HG03066 (cell line): ENCODE measurements around the gene HAO1.
A peak's percentile ranks its signal among the peaks of the same experiment; 100 is the strongest.
"Not testable (repeated sequence)": the region's sequence is repeated elsewhere in the genome, so short reads cannot be mapped to it uniquely, and the experiment has no call there.

Source experiments
- ATAC-seq: cut with Tn5 transposase; IDR thresholded peaks from one replicate; pipeline ENCODE4 v1.9.1; 2021; ENCODE audit warnings: low read depth; ENCODE audit not compliant: unreplicated experiment

The HAO1 gene

DNA sequence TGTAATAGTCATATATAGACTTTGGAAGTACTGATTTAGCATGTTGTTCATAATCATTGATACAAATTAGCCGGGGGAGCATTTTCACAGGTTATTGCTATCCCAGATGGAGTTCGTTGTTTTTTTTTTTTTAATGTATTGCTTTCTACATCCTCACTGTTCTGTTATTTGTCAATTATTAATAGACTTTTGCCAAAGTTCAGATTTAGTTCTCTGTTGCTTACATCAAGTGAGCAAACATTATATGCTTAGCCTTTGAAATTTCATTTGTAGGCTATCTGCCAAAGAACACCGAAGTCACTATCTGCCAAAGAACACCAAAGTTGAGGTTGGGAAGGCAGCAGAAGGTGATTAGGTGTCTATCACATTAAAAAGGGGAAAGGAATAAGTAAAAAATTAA lies at the start of gene HAO1:
TSS of gene HAO1 (minus strand) at position 118 of the 400 bp plus-strand sequence. CDS start at position 82, 36 bp downstream.
- ATAC-seq = no peak

DNA sequence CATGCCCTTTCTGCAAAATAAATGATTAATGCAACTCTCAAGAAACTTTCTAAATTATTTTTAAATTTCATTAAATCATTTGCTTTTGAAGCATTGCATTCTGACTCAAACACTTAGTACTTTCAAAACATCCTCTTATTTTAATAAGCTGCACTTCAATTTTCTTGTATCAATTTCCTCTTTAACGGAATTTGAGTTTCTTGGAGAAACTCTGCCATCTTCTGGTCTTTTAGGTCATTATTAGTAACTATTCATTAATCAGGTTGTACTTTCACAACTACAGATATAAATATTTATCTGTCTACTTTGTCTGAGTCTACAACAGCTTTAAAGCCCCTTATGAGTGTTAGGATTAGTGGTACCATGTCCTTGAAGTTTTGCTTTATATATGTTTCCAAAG lies 49.1 kb upstream of the HAO1 start:
- no peak for ATAC-seq

DNA sequence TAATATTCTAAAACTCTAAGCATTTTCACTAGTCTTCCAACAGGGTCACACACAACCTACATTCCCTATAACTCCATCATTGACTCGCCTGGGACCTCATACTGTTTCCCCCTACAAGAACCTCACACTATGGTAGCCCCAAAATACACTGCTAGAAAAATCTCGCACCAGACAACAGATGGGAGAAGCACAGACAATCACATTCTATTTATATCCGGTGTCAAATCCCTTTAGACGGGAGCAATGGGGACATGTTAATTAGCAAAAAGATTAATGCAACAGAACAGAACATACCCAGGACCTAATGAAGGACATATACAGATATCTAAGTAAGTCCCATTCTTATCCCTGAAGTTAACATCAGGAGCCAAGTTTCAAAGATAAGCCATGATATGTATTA lies 45.7 kb upstream of the HAO1 start:
- ATAC-seq = no peak

DNA sequence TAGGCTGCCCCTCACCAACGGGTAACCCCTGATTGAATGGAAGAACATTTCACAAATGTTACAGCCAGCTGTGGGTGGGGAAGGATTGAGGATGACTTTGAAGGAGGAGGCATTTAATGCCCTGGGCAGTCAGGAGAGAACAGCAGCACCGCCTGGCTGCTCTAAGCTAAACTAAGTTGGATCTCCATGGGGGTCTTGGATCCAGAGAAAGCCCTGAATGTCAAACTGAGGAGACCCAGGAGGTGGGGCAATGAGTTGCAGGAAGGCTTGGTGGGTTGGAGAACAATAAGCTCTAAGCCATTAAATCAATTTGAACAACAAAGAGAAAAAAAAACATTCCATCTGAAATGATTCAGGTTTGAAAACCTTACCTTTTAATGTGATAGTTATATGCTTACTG lies 43.9 kb upstream of the HAO1 start:
- no peak for ATAC-seq

DNA sequence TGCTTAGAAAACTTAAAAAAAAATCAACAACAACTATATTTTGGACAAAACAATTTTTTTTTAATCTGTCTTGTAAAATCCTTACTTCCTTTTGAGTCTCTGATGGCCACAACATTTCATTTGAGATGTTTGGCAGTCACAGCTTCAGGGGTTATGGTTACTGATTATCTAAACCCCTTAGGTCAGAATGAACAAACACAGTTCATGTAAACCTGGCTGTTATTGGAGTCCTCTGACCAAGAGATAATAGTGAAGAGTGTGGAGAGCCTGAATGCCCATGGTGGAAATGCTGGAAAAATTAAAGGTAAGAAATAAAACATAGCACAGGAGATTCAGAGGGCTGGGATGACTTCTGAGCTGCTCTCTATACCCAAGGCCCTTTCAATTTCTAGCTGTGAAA lies 41.1 kb upstream of the HAO1 start:
- no peak for ATAC-seq

DNA sequence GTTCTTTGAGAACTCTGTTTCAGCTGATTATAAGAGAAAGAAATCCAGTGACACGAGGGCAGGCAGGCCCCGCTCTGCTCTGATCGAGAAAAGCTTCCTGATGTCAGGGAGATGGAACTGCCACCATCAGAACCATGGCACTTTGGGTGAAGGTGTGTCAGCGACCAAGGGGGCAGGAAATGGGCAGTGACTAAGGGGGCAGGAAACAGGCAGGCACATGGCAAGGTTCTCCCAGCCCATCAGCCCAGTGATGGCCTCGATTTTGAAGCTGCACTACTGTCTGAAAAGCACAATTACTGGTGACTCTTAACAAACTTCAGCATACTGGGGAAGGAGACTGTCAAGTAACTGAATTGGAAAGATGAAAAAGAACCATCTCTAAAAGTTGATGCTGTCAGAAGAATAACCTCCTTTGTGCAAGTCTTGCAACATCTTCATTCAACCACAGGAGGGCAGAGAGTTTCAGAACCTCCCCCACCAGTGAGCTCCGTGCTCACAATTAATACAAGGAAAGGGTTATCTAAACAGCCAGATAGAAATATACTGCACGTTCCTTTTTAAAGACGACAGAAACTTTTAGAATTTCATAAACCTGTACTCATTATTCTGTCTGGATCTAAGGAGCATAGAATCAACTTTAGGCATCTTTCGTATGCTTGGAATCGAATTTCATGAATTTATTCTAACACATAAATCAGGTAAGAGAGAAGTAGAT lies 40.2 kb upstream of the HAO1 start:
- no peak for ATAC-seq

DNA sequence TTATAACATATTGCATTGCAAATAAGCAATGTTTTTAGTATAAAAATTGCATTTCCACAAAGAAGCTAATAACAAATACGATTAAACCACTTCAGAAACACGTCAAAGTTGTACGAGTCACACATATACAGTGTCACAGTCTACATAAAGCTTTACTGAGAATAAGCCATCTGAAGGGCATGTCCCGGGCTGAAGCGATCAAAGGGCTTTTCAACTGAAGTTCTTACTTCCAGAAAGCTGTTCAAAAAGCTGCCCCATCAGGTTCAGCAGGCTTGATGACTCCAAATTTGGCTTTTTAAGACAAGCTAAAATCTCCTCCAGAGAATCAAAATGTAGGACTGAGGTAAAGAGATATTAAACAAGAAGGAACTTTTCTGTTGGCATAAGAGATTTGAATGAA lies 37.5 kb upstream of the HAO1 start:
- no peak for ATAC-seq

DNA sequence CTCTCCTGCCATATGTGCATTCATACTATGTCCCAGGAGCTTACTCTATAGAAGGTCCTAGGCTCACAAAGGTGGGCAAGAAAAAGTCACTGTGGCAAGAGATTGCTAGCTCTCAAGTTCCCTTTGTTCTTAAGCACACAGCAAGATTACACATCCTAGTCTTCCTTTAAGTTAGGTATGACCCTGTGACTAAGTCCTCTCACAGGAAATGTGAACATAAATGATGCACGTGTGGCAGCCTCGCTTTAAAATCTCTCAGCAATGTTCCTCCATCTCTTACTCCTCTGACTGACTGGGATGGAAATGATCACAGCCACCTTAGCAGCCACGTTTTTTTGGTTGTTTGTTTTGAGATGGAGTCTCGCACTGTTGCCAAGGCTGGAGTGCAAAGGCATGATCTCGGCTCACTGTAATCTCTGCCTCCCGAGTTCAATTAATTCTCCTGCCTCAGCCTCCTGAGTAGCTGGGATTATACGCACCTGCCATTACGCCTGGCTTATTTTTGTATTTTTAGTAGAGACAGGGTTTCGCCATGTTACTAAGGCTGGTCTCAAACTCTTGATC lies 35.7 kb upstream of the HAO1 start:
- ATAC-seq = no peak

DNA sequence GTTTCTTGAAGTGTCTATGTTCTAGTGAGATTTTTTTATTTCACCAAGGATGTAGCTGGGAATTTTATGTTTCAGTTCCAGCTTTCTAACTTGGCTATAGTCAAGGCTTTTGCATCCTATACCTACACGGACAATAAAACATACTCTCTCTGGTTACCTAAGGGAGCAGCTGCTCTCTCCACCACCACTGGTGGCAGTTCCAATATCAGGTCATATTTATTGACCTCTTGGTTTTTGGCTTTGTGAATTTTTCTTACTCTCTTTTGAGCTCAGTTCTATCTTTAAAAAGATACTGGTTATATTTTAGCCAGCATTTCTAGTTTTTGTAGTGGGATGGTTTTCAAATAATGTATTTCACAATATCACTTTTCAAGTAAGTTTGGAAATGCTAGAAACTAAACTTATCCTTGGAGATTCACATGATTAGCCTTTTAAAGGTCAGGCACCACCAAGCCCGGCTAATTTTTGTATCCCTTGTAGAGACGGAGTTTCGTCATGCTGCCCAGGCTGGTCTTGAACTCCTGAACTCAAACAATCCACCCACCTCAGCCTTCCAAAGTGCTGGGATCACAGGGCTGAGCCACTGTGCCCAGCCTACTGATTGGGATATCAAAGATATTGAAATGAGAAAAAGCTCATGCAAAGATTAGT lies 34.7 kb upstream of the HAO1 start:
- ATAC-seq = no peak

DNA sequence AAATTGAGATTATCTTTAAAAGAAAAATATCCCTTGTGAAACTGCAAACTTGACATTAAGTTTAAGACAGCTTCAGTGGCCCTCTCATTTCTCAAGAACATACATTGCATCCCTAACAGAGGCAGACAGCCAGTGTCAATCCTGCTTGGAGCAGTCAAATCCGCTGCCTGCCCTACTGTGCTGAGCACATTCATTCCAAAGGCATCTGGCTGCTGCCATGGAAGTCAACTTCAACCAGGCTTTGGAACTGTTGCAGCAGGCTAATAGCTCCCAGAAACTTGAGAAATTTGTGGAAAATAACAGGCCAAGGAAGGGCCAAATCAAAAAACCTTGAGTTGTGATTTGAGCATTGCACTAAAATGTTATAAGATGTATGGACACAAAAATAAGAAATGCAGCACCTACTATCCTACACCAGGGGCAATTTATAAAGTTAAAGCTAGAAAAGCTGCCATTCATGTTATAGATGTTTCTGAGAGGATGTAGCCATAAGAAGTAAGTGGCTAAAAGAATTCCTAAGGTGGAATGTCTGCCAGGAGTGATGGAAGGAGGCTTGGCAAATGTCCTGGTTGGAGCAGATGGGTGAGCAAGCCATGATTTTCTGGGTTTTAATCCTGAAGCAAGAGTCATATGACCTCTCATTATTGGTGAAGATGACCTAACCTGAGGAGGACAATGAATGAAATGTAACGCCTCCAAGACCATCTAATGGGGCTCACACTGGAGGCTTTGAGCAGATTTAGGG lies 31.4 kb upstream of the HAO1 start:
- ATAC-seq = no peak

DNA sequence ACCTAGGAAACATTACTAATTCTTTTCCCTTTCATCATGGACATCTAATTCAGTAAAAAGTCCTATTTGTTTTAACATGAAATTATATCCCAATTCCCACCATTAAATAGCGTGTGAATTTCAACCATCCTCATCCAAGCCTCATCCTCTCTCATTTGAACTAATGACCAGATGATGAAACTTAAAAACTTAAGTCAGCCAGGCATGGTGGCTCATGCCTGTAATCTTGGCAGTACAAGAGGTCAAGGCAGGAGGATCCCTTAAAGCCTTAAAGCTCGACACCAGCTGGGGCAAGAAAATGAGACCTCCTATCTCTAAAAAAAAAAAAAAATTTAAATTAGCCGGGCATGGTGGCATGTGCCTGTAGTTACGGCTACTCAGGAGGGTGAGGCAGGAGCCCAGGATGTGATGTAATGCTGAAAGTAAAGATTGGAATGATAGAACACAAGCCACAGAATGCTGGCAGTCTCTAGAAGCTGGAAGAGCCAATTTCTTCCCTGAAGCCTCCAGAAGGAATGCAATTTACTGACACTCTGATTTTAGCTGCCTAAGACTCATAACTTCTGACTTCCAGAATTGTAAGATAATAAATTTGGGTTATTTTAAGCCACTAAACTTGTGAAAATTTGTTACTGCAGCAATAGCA lies 27.1 kb upstream of the HAO1 start:
- no peak for ATAC-seq

DNA sequence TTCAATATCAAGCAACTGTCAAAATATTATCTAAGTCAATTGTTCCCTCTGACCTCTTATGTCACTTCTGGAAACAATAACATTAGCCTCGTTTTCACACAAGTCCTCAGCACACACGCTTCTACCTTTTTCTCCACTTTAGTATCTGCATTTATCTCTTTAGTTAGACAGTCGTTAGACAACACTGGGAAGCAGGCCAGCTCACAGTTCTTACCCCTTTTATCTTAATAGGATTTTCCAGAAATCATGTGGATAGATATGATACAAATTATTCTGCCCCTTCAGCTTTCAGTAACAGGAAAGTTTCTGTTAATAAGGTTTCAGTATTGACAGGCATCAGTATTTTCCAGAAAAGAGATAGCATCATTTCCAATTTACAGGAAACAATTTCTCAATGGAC lies 25.9 kb upstream of the HAO1 start:
- ATAC-seq = no peak

DNA sequence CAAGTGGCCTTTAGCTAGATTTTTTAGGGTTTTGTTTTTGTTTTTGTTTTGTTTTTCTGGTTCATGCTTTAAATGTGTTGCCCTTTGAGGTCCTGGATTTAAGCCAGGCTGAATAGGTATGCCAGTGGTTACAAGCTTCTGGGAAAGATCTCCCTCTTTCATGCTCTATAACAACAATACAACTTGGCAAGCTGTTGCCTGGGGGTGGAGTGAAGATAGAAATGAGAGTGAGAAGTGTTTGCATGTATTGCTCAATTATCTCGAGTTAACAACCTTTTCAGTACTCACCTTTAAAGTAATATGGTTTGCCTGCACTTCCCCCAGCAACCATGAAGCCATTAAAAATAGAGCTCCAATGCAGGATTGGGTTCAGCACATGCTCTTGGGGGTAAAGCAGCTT lies 19.2 kb upstream of the HAO1 start:
- ATAC-seq = no peak

DNA sequence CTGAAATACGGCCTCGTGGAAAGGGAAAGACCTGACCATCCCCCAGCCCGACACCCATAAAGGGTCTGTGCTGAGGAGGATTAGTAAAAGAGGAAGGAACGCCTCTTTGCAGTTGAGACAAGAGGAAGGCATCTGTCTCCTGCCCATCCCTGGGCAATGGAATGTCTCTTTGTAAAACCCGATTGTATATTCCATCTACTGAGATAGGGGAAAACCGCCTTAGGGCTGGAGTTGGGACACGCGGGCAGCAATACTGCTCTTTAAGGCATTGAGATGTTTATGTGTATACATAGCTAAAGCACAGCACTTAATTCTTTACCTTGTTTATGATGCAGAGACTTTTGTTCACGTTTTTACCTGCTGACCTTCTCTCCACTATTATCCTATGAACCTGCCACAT lies 16.3 kb upstream of the HAO1 start:
- ATAC-seq = not testable (repeated sequence)

DNA sequence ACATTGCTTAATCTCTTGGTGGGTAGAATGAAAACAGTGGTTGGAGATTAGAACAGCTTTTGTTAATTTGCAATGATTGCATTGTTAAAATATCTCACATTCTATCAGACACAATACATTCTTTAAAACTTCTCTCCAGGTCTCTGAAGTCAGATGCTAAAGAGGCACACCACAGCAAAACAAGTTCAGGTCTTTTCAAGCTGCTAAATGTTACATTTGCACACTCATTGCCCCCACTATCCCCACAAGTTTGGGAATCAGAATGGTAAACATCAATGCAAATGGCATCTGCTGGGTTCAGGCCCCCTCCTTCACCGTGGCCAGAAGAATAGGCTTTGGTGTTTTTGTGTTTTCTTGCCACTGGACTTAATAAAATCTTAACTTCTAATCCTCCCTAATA lies 10.1 kb upstream of the HAO1 start:
- no peak for ATAC-seq

DNA sequence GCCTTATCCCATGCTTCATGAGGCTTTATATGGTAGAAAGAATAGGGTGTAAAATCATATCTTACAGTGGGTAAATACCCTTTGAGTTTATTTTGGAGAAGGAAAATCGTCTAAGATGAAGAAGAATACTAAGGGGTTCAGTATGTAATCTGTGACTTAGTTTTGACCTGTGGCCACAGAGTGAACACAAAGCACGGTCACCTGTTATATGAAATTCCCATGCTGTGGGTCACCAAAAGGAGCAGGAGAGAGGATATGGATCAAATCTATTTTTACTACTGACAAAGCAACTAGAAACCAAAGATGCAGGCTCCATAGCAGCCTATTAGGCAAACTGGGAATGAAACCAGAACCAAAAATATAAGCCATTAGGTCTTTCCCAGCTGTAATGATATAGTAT lies 3.6 kb upstream of the HAO1 start:
- no peak for ATAC-seq

DNA sequence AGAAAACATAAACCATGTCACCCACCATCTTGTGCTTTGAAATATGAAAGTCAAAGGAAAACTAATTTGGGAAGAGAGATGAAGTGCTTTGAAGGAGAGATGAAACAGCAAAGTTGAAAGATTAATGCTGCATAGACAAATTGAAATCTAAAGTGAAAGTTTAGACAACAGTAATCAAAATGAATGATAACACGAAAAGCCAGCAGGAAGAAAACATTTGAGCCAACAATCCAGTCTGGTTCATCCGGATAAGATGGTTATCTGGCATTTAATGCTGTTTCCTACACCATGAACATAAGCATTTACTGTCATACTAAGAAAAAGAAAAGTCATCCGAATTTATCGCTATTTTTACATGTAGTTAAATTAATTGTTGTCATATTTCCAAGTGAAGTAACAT lies 595 bp downstream of the HAO1 start:
- no peak for ATAC-seq

DNA sequence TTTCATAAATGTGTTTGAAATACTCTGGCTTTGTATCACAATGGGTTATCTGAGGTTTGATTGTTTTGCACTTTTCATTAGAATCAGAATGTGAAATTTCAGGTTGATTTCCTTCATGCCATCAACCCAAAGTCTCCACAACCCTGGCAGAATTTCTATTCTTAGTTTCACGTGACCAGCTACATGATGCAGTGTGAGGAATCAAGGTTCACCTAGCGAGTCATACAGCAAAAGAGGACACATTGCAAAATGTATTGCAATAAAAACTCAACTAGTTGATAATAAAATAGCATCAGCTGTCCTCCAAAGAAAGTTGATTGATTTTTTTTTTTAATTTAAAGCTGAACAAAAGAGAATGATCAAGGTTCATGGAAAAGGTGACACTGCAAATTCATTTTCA lies 2.2 kb downstream of the HAO1 start:
- no peak for ATAC-seq

DNA sequence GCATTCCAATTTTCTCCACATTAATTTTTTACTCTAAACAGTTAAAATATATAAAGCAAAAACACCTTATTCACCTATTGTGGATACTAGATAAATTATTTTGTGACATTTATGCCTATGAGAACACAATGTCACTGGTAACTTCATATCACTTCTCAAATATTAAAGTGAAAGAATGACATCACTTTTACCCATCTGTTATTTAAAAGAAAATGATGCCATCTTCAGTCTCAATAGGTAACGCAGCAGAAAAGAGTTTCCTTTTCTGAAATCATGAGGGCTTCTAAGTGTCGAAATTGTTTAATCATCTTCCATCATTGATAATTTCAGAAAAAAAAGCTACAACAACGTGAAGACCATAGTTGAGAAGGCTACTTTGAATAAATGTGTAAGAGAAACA lies 2.9 kb downstream of the HAO1 start:
- no peak for ATAC-seq

DNA sequence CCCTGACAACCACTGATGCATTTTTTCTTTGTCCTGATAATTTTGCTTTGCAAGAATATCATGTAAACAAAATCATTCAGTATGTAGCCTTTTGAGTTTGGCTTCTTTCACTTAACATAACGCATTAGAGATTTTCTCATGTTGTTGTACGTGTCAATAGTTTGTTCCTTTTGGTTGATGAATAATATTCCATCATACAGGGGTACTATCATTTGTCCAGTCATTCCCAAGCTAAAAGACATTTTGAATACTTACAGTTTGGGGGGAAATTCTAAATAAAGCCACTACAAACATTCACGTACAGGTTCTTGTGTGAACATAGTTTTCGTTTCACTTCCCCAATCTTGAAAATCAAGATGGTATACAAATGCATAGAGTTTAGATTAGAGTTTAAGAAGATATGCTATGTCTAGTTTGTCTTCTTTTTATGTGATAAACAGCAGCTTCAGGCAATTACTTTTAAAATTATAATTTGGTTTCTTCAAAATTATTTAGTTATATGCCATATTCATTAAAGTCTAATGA lies 5.2 kb downstream of the HAO1 start:
- ATAC-seq = peak; percentile 69

DNA sequence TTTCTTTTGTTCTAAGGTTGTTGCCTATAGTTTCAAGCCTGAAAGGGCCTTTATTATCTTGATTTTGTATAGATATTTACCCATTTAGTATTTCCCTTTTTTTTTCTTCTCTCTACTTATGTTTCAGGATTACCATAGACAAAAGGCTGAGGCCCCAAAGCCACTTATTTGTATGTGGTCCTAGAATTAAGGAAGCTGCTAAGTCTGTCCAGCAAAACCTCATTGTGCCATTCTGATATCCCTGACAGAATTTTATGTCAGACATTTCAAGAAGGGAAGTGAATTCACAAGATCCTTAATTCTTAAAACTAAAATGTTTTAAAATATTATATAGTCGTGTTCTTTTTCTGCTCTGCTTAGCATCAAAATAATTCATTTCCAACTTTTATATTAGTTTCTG lies 6.9 kb downstream of the HAO1 start:
- ATAC-seq = no peak
